ENCODE data around the gene INSRR.

DNA sequence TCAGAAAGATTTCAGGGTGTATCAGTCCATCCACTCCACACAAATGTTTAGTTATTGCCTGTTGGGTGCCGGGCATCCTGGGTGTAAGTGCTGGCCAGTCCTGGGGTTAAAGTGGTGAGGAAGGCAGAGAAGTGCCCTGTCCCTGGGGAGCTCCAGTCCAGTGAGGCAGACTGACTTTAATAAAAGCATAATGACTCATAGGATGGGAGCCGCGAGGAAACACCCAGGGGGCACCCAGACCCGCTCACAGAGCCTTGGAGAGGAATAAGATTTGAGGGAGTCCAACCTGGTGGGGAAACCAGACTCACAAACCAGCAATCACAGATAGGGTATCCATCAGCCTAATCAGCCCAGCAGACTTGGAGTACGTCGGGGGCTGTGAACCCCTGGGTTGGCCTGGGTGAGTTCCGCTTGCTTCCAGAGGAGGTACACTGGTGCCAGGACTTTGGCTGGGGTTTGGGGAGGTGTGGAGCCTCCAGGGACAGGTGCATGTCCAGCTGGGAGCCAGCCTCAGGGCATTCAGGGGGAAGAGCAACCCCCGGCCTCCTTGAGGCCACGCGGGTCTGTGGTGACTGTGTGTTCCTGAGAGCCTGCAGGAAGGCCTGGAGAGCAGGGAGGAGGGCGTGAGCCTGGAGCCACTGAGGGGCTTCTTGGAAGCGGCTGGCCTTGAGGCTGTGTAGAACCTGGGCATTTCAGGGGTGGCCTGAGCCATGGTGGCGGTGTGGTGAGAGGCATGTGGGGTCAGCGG is 38.3 kb upstream of the INSRR start:
- TF ChIP-seq, protein P1, sequence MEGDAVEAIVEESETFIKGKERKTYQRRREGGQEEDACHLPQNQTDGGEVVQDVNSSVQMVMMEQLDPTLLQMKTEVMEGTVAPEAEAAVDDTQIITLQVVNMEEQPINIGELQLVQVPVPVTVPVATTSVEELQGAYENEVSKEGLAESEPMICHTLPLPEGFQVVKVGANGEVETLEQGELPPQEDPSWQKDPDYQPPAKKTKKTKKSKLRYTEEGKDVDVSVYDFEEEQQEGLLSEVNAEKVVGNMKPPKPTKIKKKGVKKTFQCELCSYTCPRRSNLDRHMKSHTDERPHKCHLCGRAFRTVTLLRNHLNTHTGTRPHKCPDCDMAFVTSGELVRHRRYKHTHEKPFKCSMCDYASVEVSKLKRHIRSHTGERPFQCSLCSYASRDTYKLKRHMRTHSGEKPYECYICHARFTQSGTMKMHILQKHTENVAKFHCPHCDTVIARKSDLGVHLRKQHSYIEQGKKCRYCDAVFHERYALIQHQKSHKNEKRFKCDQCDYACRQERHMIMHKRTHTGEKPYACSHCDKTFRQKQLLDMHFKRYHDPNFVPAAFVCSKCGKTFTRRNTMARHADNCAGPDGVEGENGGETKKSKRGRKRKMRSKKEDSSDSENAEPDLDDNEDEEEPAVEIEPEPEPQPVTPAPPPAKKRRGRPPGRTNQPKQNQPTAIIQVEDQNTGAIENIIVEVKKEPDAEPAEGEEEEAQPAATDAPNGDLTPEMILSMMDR (IDR thresholded peaks at IDR 0.05) = no peak
- TF ChIP-seq POLR2AphosphoS5 (IDR thresholded peaks at IDR 0.05; ENCODE audit: low read depth, low read length) (no peak), SIN3A (IDR thresholded peaks at IDR 0.05; ENCODE audit: borderline replicate concordance, insufficient read depth, low read depth, low read length) (no peak)
